Suprapubic skin (tissue), 4 donors: ENCODE data around the gene RAG2. TPM values are rescaled to one million over a fixed set of nuclear protein-coding genes. Genes with fewer than 3 reads are reported as not detected.

ENCODE experiments used
- DNase-seq, 2 donors: peaks; one replicate each; pipeline ENCODE4 v3.0.0-alpha.2; 2019; ENCODE audit warnings: low spot score in 2 of 2
- H3K27ac ChIP-seq: fragments of 200-600 bp; sonication (generic); one replicate; pipeline ENCODE4 v1.5.1; 2019
- H3K27me3 ChIP-seq: fragments of 200-600 bp; sonication (generic); one replicate; pipeline ENCODE4 v1.5.1; 2019
- H3K36me3 ChIP-seq: fragments of 200-600 bp; sonication (generic); one replicate; pipeline ENCODE4 v1.5.1; 2019
- H3K4me1 ChIP-seq: fragments of 200-600 bp; sonication (generic); one replicate; pipeline ENCODE4 v1.5.1; 2019
- H3K4me3 ChIP-seq: fragments of 200-600 bp; sonication (generic); one replicate; pipeline ENCODE4 v1.5.1; 2019; ENCODE audit warnings: mild to moderate bottlenecking
- H3K9me3 ChIP-seq: fragments of 200-600 bp; sonication (generic); one replicate; pipeline ENCODE4 v1.5.1; 2019
- EP300 ChIP-seq: sonication (generic); formaldehyde crosslinking; IDR thresholded peaks from one replicate; pipeline ENCODE4 v1.6.1; 2017; ENCODE audit warnings: antibody characterized with exemption
- POLR2A ChIP-seq, 2 donors: fragments of 450-650 bp; IDR thresholded peaks; one replicate each; pipeline ENCODE4 v1.6.1; 2017; ENCODE audit warnings: antibody characterized with exemption in 2 of 2, mild to moderate bottlenecking in 2 of 2, moderate library complexity in 2 of 2
- POLR2AphosphoS5 ChIP-seq, 3 donors: sonication (generic); formaldehyde crosslinking; IDR thresholded peaks; one replicate each; pipeline ENCODE4 v1.6.1; 2017; ENCODE audit warnings: antibody characterized with exemption in 3 of 3
- WGBS: methylation state at CpG from one replicate; pipeline ENCODE4 v1.1.5; 2018; 5-methylcytosine and 5-hydroxymethylcytosine counted together
- total RNA-seq, 4 donors: library from RNA; depleted of rRNA; stranded (reverse); fragments of >200 nt; gene quantifications; one replicate each; pipeline ENCODE4 v1.1.0, GENCODE V29; 2016
- TF ChIP-seq, protein P1 (sequence below), 2 donors: fragments of 200-600 bp in 1 of 2; fragments of 450-650 bp in 1 of 2; sonication (generic) in 1 of 2; IDR thresholded peaks; one replicate each; pipeline ENCODE4 v1.5.1; 2016 to 2019; ENCODE audit warnings: antibody characterized with exemption in 2 of 2, mild to moderate bottlenecking in 1 of 2, moderate library complexity in 1 of 2

Gene RAG2
- total RNA-seq, 4 donors from 2014 or later: not detected

DNA sequence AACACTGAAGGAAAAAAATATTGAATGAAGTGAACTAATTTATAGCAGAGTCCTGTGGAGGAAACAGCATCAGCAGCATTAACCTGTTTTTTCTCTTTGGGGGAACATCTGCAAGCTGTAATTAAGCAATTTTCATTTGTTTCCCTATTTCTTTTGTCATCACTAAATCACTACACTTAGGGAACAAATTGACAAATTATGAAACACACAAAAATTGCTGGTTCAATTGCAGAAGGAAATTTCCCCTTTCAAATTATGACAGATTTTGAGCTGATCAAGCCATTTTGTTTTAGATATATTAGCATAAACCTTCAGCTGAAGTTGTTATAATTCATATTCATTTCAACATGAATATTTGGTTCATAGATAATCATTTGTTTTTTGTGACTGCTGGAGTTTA lies 22.2 kb upstream of the RAG2 start:
- Histone ChIP-seq H3K4me3 (no peak overlapping the region), H3K9me3 (no peaks in the 10 kb centered on the region), H3K27me3 (no peaks in the 10 kb centered on the region), H3K4me1 (no peaks in the 10 kb centered on the region), H3K27ac (no peak overlapping the region), H3K36me3 (no peaks in the 10 kb centered on the region)
- no peak for DNase-seq
- no peak for TF ChIP-seq POLR2AphosphoS5 (IDR thresholded peaks at IDR 0.05)
- no peak for TF ChIP-seq EP300
- TF ChIP-seq POLR2A (IDR thresholded peaks at IDR 0.05): no peak
- TF ChIP-seq, protein P1, sequence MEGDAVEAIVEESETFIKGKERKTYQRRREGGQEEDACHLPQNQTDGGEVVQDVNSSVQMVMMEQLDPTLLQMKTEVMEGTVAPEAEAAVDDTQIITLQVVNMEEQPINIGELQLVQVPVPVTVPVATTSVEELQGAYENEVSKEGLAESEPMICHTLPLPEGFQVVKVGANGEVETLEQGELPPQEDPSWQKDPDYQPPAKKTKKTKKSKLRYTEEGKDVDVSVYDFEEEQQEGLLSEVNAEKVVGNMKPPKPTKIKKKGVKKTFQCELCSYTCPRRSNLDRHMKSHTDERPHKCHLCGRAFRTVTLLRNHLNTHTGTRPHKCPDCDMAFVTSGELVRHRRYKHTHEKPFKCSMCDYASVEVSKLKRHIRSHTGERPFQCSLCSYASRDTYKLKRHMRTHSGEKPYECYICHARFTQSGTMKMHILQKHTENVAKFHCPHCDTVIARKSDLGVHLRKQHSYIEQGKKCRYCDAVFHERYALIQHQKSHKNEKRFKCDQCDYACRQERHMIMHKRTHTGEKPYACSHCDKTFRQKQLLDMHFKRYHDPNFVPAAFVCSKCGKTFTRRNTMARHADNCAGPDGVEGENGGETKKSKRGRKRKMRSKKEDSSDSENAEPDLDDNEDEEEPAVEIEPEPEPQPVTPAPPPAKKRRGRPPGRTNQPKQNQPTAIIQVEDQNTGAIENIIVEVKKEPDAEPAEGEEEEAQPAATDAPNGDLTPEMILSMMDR (IDR thresholded peaks at IDR 0.05): no peak

DNA sequence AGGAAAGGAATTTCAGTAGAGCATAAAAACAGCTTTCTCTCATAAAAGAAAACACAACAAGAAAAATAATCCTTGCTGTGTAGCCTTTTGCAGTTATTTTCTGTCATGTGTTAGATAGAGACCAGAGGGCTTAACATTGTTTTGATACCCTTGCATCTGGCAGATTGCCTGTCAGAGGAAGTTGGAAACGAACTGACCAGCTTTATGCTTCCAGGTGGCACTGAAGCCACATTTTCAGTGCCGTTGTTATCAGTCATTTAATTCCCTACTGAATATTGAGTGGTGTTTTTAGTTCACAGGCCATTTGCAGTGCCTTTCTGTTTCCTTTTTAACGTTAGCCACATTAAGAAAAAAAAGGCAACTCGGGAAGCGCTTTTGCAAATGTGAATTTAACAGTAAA lies 21.5 kb upstream of the RAG2 start:
- TF ChIP-seq POLR2AphosphoS5 (IDR thresholded peaks at IDR 0.05) (no peak), POLR2A (IDR thresholded peaks at IDR 0.05) (no peak), EP300 (no peak)
- TF ChIP-seq, protein P1 (IDR thresholded peaks at IDR 0.05): no peak
- Histone ChIP-seq H3K36me3 (no peaks in the 10 kb centered on the region), H3K4me3 (no peak overlapping the region), H3K4me1 (no peaks in the 10 kb centered on the region), H3K27ac (no peak overlapping the region), H3K9me3 (no peaks in the 10 kb centered on the region), H3K27me3 (no peaks in the 10 kb centered on the region)
- no peak for DNase-seq
- WGBS: 45% methylated on average over 5 of the region's 5 CpGs

DNA sequence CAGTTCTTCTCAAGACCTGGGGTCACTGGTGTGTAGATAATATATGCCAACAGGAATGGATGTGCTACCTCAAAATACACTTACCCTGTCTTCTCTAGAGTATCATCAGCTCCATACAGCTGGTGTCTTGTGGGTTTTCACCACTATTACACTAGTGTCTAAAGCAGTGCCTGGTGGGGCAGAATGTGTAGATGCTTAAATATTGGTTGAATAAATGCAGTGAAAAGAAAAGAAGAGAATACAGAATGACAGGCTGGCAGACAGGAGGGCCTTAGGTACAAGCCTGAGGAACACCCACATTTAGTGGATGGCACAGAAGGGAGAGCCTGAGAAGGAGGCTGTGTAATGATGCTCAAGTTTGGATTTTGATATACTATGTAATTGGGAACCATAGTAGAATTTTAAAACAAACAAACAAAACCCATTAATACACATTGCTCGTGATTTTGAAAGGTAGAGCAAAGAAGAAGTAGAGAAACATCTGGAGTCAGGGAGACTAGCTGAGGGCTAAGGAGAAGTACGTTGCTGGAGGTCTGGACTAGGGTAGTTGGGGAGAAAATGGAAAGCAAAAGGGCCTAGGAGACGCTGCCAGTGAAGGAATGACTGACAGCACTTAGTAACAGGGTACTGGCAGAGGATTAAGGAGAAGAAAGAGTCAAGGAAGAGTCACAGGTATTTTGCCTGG lies 20.5 kb upstream of the RAG2 start:
- no peak overlapping the region for H3K27ac ChIP-seq
- no peaks in the 10 kb centered on the region for H3K27me3 ChIP-seq
- no peak overlapping the region for H3K4me3 ChIP-seq
- no peak for TF ChIP-seq POLR2A (IDR thresholded peaks at IDR 0.05)
- no peak for TF ChIP-seq POLR2AphosphoS5 (IDR thresholded peaks at IDR 0.05)
- no peak for TF ChIP-seq EP300
- TF ChIP-seq, protein P1 (IDR thresholded peaks at IDR 0.05): no peak
- H3K9me3 ChIP-seq: no peaks in the 10 kb centered on the region
- H3K36me3 ChIP-seq: no peaks in the 10 kb centered on the region
- DNase-seq: no peak
- 78% methylated on average over 3 of the region's 3 CpGs for WGBS
- H3K4me1 ChIP-seq: no peaks in the 10 kb centered on the region

- TF ChIP-seq, protein P1 (IDR thresholded peaks at IDR 0.05): no peak
- TF ChIP-seq EP300 (no peak), POLR2A (IDR thresholded peaks at IDR 0.05) (no peak), POLR2AphosphoS5 (IDR thresholded peaks at IDR 0.05) (no peak)
- H3K4me3 ChIP-seq: no peak overlapping the region
- 94% methylated on average over 6 of the region's 6 CpGs for WGBS
- H3K27ac ChIP-seq: no peak overlapping the region
- no peaks in the 10 kb centered on the region for H3K4me1 ChIP-seq
- DNase-seq: no peak
- H3K9me3 ChIP-seq: no peaks in the 10 kb centered on the region
- H3K27me3 ChIP-seq: no peaks in the 10 kb centered on the region
- no peaks in the 10 kb centered on the region for H3K36me3 ChIP-seq
These were observed 19.7 kb upstream of the RAG2 start for GRCh38 chr11:36617543-36618362.

- TF ChIP-seq POLR2AphosphoS5 (IDR thresholded peaks at IDR 0.05): no peak
- no peak for TF ChIP-seq EP300
- TF ChIP-seq, protein P1 (IDR thresholded peaks at IDR 0.05): no peak
- no peak for TF ChIP-seq POLR2A (IDR thresholded peaks at IDR 0.05)
- H3K27me3 ChIP-seq: no peaks in the 10 kb centered on the region
- 77% methylated on average over 3 of the region's 3 CpGs for WGBS
- no peak for DNase-seq
- no peaks in the 10 kb centered on the region for H3K9me3 ChIP-seq
- H3K4me1 ChIP-seq: no peaks in the 10 kb centered on the region
- H3K36me3 ChIP-seq: no peaks in the 10 kb centered on the region
- H3K4me3 ChIP-seq: no peak overlapping the region
- H3K27ac ChIP-seq: no peak overlapping the region
These were observed 17.8 kb upstream of the RAG2 start for GRCh38 chr11:36615826-36616225.
